Fibroblast of lung (primary cell): ENCODE measurements around the gene FBXO33.

Source experiments
- CTCF ChIP-seq, 2 donors: IDR thresholded peaks in 1 of 2; conservative IDR thresholded peaks in 1 of 2; 1 replicate in 1 of 2; 2 replicates in 1 of 2; pipeline ENCODE4 v1.5.1; 2011 to 2012; ENCODE audit warnings: low read length in 2 of 2, control low read depth in 1 of 2, inconsistent platforms in 1 of 2, low read depth in 1 of 2, mild to moderate bottlenecking in 1 of 2
- EZH2 ChIP-seq: IDR thresholded peaks from 2 replicates; pipeline ENCODE4 v1.5.1; 2012; ENCODE audit warnings: low read length, control low read depth, mild to moderate bottlenecking; ENCODE audit errors: missing control alignments

GRCh38 chr14:39456702-39457250 is 24.5 kb upstream of the FBXO33 start:
- TF ChIP-seq CTCF (conservative IDR thresholded peaks at IDR 0.05 in 1 of 2, IDR thresholded peaks at IDR 0.05 in 1 of 2; ENCODE audit: low read depth in 1 of 2, low read length in 2 of 2) (no peak), EZH2 (no peak)
